IPS-11a (cell line): ENCODE data around the gene GALNTL6.

ENCODE experiments used
- H3K4me3 ChIP-seq: one replicate; pipeline ENCODE4 v1.5.1; 2013; ENCODE audit warnings: low read depth, low read length, control low read depth

The GALNTL6 gene

DNA sequence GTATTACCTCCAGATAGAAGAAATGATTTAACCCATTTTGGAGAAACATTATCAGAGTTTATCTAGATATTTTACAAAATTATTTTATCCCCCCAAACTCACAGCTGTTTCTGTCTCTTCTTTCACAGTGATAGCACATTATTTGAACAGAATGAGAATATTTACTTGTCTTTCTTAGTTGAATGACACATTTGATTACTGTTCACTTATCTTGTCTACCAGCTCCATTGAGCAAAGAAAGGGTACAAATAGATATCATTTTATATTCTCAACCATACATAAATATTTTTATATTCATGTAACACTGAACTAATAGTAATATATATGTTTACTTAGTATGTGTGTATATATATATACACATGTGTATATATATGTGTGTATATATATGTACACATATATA is 364.2 kb downstream of the GALNTL6 start:
- no peak overlapping the region for H3K4me3 ChIP-seq

DNA sequence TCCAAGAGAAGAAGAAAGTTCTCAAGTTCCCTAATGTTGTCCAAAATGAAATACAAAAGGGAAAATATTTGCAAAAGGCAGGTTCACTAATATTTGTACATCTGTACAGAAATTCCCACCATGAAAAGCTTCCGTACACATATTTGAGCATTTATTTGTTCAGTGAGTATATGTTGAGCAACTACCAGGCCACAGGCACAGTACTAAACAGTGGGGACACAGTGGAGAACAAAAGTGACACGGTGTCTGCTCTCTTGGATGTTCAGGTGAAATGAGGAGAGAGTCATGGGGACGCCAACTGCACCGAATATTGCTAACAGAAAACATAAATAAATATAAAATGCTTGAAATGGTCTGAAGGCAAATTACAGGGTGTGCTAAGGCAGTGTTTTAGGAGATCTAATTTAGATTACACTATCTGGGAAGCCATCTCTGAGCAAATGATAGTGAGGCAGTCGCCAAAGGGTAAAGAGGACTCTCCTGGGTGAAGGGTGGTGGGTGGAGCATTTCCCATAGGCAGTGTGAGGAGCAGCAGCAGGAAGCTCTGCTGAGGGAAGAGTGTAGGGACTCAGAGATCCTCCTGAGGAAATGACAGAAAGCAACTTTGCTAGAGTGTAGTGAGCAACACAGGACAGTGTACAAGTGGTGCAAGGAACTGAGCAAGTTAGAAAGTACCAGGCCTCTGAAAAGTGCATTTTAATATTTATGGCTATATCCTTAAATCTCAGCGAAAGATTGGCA is 375.2 kb downstream of the GALNTL6 start:
- H3K4me3 ChIP-seq, result no peak overlapping the region

- no peak overlapping the region for H3K4me3 ChIP-seq
These were observed 389.4 kb downstream of the GALNTL6 start for GRCh38 chr4:172202480-172203076.

DNA sequence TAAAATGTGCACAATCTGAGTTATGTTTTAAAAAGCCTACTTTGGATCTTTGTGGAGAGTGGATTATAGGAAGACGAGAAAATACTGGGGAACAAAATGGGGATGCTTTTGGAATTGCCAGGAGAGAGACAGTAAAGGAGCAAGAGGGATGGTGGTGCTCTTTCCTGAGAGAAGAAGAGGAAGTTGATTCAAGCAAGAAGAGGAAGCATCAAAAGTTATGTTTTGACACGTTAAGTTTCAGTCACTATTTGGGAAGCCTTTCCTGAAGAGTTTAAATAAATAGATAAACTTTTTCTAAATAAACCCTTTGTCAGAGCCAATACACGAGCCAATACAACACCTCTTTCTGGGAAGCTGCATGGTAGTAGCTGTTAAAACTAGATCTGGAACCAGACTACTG is 394.1 kb downstream of the GALNTL6 start:
- no peak overlapping the region for H3K4me3 ChIP-seq

- no peak overlapping the region for H3K4me3 ChIP-seq
These were observed 394.7 kb downstream of the GALNTL6 start for GRCh38 chr4:172207886-172208285.

DNA sequence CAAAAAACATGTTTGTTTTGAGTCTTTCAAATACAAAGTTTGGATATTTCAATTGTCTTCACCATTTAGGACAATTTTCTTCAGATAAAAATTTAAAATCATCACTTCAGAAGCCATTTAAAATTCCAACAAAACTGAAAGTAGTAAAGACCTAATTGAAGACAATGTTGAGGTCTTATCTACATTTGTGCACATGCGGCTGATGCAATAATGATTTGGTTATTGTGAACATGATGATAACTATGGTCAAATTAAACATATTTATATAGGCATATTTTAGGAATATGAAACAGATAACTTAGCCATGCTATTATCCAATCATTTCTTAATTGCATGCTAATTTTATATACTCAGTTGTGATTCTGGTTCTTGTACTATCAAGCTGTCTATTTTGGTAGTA is 407.5 kb downstream of the GALNTL6 start:
- no peak overlapping the region for H3K4me3 ChIP-seq

- H3K4me3 ChIP-seq, result no peak overlapping the region
These were observed 412.3 kb downstream of the GALNTL6 start for GRCh38 chr4:172225457-172225856.

- H3K4me3 ChIP-seq, result no peak overlapping the region
These were observed 419.8 kb downstream of the GALNTL6 start for GRCh38 chr4:172232966-172233365.

DNA sequence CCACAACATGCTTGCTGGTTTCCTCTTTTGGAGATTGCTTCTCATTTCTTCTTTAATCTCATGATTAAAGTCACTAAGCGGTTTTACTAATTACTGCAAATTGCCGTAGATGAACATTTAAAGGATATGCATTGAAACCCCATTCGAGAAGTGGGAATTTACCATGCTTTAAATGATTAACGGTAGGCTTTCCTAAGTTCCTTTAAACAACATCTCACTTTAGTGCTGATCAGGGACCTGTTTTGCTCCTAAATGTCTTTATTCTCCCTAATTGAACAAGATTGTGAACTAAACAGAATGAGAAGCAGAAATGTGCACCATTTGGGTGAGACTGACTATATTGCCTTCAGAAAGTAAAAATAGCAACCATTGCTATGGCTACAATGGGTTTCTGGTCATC is 430.3 kb downstream of the GALNTL6 start:
- no peak overlapping the region for H3K4me3 ChIP-seq

- no peak overlapping the region for H3K4me3 ChIP-seq
These were observed 432.3 kb downstream of the GALNTL6 start for GRCh38 chr4:172245516-172245915.

DNA sequence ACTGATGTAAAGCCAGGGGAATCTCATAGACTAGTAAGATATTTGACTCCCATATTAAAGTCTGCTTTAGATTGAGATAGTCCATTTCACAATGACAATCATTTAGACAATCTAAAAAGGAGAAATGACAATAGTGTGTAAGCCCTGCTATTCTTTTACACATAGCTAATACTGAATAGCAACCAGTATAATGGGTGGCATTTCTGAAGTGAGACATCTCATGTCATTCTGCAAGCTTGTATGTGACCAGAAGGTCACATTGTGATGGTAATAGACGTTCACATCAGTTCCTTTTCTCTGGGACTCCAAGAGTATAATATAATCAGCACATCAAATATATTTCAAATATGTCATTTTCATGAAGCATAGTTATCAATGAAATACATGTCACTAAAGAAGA is 440.2 kb downstream of the GALNTL6 start:
- no peak overlapping the region for H3K4me3 ChIP-seq

GRCh38 chr4:172256820-172257219 is 443.6 kb downstream of the GALNTL6 start:
- no peak overlapping the region for H3K4me3 ChIP-seq

DNA sequence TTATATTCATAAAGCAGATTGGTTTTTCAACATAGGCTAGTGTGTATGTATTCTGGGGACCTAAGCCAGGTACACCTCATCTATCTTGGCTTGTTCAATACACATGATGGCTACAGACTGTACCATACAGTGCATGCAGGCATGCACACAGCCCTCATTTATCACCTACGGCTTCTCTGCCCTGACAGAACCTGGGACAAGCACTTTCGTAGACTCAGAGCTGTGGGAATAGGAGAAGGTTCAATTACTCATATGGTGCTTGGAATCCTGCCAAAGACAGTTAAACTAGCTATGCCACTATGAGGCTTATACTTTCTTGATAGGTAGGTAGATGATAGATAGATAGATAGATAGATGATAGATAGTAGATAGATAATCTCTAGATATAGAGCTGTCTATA is 457.2 kb downstream of the GALNTL6 start:
- no peak overlapping the region for H3K4me3 ChIP-seq

DNA sequence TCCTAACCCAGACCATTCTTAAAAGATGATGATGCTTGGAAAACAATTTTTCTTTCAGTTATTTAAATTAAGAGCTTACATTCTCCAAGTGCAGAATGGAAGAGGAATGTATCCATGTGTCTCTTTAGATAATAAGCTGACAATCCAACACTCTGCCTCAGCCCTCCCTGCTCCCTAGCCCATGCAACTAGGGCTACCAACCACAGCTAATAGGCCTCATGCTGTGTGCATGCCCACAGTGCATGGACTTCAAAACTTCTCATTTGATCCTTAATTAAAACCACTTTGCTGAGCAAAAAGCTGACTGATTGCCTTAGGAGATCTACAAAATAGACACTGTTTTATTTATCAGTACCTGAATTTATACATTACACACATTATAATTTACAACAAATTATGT is 473.9 kb downstream of the GALNTL6 start:
- H3K4me3 ChIP-seq, result no peak overlapping the region

DNA sequence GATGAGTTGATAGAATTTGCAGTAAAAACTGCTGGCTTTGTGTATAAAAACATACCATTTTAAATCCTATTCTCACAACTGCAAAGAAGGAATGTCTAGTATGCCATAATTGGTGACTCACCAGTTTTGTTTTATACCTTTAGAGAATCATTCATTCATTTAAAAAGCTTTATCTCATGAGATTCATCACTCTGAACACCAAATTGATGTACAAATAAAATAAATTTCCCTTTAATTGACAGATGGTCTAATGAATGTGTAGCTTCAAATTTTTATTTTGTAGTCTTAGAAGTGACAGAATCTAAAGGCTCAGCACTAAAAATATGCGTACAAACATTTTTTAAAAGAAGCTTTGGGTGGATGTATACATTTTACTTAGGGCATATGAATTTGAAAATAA is 492.5 kb downstream of the GALNTL6 start:
- no peak overlapping the region for H3K4me3 ChIP-seq

- no peak overlapping the region for H3K4me3 ChIP-seq
These were observed 494.9 kb downstream of the GALNTL6 start for GRCh38 chr4:172308078-172308477.

GRCh38 chr4:172311682-172312081 is 498.5 kb downstream of the GALNTL6 start:
- no peak overlapping the region for H3K4me3 ChIP-seq

DNA sequence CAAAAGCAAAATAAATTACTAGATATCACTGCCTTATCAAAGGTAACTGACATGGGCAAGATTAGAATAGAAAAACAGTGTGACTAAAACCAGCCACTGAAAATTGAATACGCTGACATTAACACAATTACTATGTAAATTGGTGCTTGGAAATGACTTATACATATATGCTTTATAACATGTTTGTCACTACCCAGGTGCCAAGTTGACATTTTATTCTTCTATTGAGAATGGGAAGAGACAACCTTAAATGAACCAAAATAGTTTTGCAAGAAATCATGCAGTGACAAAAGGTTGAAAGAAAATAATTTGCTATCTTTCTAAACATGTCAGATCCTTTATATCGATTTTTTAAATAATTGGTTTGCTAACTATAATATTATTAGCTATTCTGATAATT is 510.1 kb downstream of the GALNTL6 start:
- no peak overlapping the region for H3K4me3 ChIP-seq

- no peak overlapping the region for H3K4me3 ChIP-seq
These were observed 531.2 kb downstream of the GALNTL6 start for GRCh38 chr4:172344308-172344938.

DNA sequence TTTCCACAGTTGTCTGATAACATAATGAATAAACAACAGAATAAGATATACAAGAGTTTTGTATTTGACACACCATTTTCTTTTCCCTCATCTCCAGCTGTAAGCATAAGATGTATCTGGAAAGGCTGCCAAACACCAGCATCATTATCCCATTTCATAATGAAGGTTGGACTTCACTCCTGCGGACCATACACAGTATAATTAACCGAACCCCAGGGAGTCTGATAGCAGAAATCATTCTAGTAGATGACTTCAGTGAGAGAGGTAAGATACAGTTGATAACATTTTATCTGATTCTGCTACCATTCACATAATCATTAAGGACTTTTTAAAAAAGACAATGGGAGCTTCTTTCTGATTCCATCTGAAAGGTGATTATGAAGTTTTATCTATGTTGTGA is 535.2 kb downstream of the GALNTL6 start:
- no peak overlapping the region for H3K4me3 ChIP-seq

DNA sequence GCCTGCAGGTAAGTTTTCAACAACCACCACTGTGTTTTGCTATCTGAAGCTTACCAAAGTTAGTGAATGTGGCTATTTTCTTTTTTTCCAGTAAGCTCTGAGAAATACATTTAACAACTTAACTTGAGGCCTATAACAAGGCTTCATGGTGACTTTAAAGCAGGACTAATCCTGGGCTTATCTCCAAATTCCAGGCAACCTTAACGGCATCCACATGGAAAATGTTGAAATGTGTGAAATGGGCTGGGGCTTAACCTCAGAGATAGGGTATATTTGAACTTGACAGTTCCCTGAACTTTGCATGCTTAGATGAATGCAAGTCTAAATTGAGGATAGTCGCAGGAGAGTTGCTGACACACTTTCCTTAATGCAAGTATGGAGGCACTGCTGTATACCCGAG is 539.2 kb downstream of the GALNTL6 start:
- H3K4me3 ChIP-seq, result no peak overlapping the region

DNA sequence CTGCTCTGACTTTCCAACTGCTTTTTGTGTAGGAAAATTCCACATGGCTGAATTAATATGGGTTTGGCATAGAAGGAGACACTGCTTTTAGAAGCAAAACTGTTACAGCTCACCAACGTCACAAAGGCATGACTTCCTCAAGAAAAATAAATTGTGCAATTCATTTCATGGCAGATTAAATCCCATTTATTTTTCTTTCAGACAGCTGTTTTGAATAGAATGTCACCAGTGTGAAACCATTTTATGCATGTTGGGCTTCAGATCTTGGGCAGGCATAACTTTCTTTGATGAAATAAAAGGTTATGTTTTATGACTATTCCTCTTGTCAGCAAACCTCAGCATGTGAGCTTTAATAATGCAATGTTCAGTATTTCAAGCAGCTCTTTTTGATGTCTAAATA is 542.8 kb downstream of the GALNTL6 start:
- no peak overlapping the region for H3K4me3 ChIP-seq
